HG02610 (cell line): ENCODE measurements around the gene CACNA1D.
"Not testable (repeated sequence)": the region's sequence is repeated elsewhere in the genome, so short reads cannot be mapped to it uniquely, and the experiment has no call there.

Experiments
- ATAC-seq: cut with Tn5 transposase; IDR thresholded peaks from one replicate; pipeline ENCODE4 v1.9.1; 2021; ENCODE audit warnings: mild to moderate bottlenecking, moderate library complexity; ENCODE audit not compliant: unreplicated experiment

Gene CACNA1D

DNA sequence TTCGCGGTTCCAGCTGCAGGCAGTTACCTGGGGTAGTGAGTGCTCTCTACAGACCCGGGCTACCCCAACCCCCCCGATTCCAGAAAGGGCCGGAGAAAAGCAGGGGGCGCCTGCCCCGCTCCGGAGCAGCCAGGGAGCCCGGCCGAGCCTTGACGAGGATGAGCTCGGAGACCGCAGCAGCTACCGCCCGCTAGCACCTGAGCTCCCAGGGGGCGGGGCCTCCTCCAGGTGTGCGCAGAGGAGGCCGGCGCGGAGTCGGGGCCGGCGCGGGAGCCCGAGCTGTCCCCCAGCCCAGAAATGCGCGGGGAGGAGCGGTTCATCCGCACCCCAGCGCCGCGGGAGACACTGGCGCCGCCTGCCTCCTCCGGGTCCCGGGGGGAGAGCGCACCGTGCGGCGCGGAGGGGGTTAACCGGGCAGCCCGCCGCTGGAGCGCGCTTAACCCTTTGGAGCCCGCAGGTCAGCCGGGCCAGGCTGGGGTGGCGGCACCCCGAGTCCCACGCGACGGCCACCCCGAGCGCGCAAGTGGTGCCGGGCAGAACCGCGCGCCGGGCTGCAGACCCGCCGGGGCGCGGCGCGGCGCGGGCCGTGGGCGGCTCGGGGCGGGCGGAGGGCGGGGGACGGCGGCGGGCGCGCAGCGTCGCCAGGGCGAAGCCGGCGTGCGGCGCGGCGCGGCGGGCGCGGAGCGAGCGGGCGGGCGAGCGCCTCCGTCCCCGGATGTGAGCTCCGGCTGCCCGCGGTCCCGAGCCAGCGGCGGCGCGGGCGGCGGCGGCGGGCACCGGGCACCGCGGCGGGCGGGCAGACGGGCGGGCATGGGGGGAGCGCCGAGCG is at the start of gene CACNA1D:
TSS of gene CACNA1D (plus strand) at position 649 of the 829 bp plus-strand sequence. CDS start 556 bp downstream, outside the sequence.
- no peak for ATAC-seq

- no peak for ATAC-seq
Measured at GRCh38 chr3:53457068-53457467, 37.3 kb upstream of the CACNA1D start.

- no peak for ATAC-seq
Measured at GRCh38 chr3:53460326-53460725, 34.1 kb upstream of the CACNA1D start.

GRCh38 chr3:53464424-53464823 is 30.0 kb upstream of the CACNA1D start:
- no peak for ATAC-seq

DNA sequence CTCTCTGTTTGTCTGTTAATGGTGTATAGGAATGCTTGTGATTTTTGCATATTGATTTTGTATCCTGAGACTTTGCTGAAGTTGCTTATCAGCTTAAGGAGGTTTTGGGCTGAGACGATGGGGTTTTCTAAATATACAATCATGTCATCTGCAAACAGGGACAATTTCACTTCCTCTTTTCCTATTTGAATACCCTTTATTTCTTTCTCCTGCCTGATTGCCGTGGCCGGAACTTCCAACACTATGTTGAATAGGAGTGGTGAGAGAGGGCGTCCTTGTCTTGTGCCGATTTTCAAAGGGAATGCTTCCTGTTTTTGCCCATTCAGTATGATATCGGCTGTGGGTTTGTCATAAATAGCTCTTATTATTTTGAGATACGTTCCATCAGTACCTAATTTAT is 24.7 kb upstream of the CACNA1D start:
- not testable (repeated sequence) for ATAC-seq

DNA sequence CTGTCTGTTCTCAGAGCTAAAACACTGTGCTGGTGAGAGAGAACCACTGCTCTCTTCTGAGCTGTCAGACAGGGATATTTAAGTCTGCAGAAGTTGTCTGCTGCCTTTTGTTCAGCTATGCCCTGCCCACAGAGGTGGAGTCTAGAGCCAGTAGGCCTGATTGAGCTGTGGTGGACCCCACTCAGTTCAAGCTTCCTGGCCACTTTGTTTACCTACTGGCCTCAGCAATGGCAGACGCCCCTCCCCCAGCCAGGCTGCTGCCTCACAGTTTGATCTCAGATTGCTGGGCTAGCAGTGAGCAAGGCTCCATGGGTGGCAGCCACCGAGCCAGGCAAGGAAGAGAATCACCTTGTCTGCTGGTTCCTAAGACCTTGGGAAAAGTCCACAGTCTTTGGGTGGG is 21.0 kb upstream of the CACNA1D start:
- ATAC-seq, result no peak

DNA sequence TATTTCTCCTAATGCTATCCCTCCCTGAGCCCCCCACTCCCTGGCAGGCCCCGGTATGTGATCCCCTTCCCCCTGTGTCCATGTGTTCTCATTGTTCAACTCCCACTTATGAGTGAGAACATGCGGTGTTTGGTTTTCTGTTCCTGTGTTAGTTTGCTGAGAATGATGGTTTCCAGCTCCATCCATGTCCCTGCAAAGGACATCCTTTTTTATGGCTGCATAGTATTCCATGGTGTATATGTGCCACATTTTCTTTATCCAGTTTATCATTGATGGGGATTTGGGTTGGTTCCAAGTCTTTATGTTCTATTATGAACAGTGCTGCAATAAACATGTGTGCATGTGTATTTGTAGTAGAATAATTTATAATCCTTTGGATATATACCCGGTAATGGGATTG is 18.0 kb upstream of the CACNA1D start:
- ATAC-seq, result not testable (repeated sequence)

- not testable (repeated sequence) for ATAC-seq
Measured at GRCh38 chr3:53477689-53478088, 16.7 kb upstream of the CACNA1D start.

DNA sequence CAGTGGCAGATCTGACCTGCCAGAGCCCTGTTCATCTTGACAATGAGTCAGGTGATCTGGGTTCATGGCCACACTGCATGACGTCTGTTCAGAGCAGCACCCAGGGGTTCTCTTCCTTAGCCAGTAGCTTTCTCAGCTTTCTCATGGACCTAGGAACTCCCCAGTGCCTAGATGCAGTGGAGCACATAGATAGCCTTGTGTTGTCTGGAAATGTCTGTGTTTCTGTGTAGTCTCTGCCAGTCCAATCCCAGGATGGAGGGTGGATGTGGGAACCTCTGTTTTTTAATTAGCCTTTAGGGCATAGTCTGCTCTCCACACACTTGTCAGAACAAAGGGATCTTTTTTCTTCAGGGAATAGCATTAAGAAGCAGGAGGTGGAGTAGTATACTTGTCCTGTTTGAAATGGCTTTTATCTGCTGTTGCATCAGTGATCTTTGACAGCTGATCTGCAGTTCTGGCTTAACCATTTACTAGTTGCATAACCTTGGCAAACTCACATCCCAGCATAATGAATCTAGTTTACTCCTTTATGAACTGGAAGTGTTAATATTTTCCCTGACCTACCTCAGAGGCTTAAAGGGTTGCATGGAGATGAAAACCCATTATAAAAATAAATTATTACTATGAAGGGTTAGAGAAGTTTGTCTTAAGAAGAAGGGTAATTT is 16.1 kb upstream of the CACNA1D start:
- no peak for ATAC-seq

DNA sequence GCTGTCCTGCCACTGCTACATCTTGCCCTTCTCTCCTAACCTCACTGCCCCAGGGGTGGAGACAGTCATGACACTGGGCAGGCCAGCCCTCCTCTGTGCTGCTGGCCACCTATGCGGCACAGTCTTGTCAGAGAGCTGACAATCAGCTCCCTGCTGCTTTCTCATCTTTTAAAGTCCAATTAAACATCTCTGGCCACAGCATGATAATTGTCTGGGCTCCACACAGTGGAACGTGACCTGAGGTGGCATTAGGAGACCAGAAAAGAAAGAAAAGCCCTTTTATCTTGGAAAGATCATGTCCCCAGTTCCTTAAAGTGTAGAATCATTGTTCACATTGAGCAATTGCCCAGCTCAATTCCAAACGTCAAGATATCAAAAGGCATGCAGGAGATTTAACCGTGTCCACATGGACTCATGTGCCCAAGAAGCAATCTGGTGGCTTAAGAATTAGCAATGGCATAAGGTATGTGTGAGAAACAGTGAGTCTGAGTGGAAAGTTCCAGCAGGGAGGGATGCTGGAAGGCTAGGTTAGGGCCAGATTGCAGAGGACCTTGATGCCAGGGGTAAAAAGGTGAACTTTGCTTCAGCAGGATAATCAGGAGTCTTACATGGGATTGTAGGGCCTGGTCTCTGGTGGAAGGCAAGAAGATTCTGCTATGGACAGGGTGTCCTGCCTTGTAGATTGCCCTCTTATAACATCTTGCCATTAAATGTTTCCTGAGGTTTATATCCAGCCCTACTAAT is 15.3 kb upstream of the CACNA1D start:
- no peak for ATAC-seq

DNA sequence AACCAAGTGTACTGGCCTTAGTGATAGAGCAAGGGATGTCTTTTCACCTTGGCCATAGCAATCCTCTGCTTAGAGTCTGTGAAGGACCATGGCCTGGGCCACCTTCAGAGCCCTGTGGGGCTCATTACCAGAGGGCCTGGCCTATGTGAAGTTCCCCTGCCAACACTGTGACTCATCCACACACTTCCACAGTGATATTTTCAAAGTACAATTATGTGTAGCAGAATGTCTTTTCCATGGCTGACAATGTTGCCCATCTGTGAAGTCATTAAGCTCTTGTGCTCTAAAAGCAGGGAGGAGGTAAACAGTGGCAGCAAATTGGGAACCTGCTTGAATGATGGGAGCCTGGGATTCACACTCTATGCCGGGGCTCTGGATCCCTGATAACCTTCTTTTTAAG is 12.2 kb upstream of the CACNA1D start:
- ATAC-seq, result no peak

DNA sequence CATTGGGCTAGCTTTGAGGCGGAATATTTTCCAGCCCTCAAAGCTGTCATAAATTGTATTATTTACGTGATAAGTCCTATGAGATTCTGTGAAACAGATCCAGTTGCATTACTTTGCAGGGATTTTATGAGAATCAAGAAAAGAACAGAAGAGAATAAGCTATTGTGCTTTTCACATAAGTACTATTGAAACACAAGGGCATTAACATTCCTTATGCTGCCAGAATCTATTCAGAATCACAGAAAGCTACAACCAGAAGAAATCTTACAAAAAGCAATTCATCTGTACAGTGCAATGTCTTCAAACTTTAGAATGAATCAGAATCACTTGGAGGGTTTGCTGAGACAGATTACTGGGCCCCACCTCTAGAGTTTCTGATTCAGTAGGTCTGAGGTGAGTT is 10.6 kb upstream of the CACNA1D start:
- no peak for ATAC-seq

DNA sequence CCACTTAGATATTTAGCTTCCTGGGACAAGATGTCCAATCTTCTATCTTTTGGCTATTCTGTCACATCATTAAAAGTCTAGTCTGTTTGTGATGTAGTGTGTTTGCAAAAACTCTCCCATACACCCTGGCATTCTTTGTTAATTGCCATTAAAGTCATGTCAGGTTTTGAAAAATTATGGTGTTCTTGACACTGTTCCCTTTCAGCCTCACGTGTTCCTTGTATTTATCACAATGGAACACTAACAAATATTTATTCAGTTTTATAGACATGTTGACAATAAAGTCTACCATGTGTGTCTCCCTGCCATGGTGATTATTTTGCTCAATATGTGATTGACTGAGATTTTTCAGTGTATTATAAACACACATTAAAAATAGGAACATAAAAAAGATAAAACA is 9.4 kb upstream of the CACNA1D start:
- no peak for ATAC-seq

- ATAC-seq, result no peak
Measured at GRCh38 chr3:53485675-53486403, 8.6 kb upstream of the CACNA1D start.

GRCh38 chr3:53486961-53487654 is 7.3 kb upstream of the CACNA1D start:
- no peak for ATAC-seq

DNA sequence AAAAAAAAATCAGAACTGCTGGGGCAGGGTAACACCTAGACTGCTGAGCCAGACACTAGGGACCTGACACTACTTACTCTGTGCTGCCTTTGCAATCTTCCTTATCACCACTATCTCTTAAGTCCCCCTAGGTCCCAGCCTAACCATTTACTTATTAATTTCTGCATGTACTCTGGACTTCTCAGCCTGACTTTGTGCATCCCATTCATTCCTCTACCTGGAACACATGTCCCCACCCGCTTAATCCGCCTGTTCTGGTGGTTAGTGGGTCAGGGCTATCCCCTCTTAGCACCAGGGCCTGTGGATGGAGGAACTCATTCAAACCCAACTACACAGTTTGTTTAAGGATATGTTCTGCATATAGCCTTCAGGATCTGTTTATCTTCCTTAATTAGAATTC is 5.0 kb upstream of the CACNA1D start:
- no peak for ATAC-seq

DNA sequence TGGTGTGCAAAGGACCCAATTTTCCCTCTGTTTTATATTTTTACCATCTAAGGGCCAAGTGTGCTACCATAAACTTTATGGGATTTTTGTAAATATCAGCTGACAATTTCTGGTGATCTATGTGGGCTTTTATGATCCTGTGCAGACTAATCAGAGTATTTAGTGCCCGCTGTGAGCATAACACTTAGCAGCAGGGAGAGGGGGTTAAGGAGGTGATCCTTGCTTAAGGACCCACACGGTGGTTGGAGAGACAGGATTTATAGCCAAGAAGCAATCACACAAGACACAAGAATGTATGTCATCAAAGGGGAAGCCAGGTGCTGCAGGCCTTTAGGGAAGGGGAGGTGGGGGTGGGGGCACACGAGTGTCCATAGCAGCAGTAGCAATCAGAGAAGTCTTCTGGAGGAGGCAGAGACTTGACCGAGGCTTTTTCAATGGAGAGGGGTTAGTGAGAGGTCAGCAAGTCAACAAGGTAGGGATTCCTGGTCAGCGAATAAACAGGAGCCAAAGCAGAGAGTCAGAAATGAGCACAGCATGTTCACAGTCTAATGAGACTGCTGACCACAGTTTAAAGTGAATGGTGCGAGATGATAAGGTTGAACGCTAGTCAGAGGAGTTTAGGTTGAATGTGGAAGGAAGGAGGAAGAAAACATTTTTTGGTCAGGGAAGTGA is 4.5 kb upstream of the CACNA1D start:
- no peak for ATAC-seq

DNA sequence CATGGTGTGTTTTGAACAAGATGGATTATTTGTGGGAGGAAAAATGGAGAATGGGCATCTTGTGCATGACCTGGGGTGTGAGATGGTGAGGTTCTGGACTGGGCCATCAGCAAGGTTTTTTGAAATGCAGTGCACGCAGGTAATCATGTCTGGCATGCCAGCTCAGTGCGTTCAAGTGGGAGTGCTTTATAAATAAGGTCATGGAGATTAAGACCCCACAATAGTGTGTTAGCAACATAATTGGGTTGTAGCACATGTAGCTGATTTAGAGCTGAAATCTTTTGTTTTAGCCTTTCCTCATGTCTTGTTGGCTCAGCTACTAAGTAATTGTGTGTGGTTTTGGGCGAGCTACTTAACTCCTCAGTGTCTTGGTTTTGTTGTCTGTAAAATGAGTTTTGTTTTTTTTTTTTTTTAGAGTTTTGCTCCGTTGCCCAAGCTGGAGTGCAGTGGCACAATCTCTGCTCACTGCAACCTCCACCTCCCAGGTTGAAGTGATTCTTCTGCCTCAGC is 3.9 kb upstream of the CACNA1D start:
- ATAC-seq, result no peak

DNA sequence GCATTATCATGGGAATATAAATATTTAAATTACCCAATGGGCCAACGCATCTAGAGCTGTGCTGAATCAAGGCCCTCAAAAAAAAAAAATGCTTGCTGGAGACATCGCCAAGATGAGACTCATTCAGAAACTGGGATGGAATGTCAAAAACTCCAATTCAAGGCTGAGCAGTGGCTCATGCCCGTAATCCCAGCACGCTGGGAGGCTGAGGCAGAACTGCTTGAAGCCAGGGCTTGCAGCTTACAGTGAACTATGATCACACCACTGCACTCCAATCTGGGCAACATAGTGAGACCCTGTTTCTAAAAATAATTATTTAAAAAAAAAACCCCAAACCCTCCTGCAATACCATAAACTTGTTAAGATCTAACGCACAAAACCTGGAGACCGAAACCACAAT is 3.1 kb upstream of the CACNA1D start:
- no peak for ATAC-seq

DNA sequence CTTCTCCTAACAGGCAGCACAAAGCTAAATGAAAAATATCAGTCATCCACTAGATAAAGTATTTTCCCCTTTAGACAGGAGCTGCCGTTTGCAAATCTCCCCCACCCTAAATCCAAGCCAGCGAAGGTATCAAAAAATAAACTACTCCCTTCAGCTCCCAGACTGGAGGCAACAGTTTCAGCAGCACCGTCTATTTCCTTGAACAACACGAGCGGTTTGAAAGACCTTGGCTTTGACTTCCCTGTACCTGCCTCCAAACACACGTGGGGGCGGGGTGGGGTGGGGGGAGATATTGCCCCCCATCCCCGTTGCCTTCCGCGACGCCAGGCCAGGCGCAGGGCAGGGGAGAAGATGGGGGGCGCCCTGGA is 832 bp upstream of the CACNA1D start:
- no peak for ATAC-seq
